CD14-positive monocyte (primary cell): Measurements from ENCODE around the gene POC1A. TPM values are rescaled to one million over a fixed set of nuclear protein-coding genes. Genes with fewer than 3 reads are reported as not detected.

Experiments
- DNase-seq, 3 donors: peaks; one replicate each; pipeline ENCODE4 v3.0.0-alpha.2; 2011 to 2022
- H2AFZ ChIP-seq: 2 replicates; pipeline ENCODE4 v1.6.0; 2012; ENCODE audit warnings: mild to moderate bottlenecking, low read depth, low read length, inconsistent platforms; ENCODE audit not compliant: insufficient read depth, poor library complexity, severe bottlenecking
- H3K27ac ChIP-seq, 2 donors: 1 replicate in 1 of 2; 2 replicates in 1 of 2; pipeline ENCODE4 v1.5.1; 2012 to 2013; ENCODE audit warnings: low read length in 2 of 2, control low read depth in 1 of 2, inconsistent platforms in 1 of 2, low read depth in 1 of 2, mild to moderate bottlenecking in 1 of 2
- H3K27me3 ChIP-seq, 2 donors: one replicate each; pipeline versions ENCODE4 v1.6.0 to v1.6.1; 2011 to 2013; ENCODE audit warnings: low read length in 2 of 2; ENCODE audit not compliant: control insufficient read depth in 2 of 2, insufficient read depth in 2 of 2
- H3K36me3 ChIP-seq, 2 donors: replicated peaks in 1 of 2; 1 replicate in 1 of 2; 2 replicates in 1 of 2; pipeline versions ENCODE4 v1.5.1 to v1.6.1; 2012 to 2013; ENCODE audit warnings: low read length in 2 of 2, control low read depth in 1 of 2, inconsistent platforms in 1 of 2, mild to moderate bottlenecking in 1 of 2; ENCODE audit not compliant: insufficient read depth in 2 of 2, control insufficient read depth in 1 of 2
- H3K4me1 ChIP-seq, 2 donors: 1 replicate in 1 of 2; 2 replicates in 1 of 2; pipeline versions ENCODE4 v1.5.1 to v1.6.1; 2012 to 2013; ENCODE audit warnings: low read length in 2 of 2, control low read depth in 1 of 2, inconsistent platforms in 1 of 2, mild to moderate bottlenecking in 1 of 2, moderate library complexity in 1 of 2; ENCODE audit not compliant: insufficient read depth in 2 of 2, control insufficient read depth in 1 of 2
- H3K4me2 ChIP-seq: replicated peaks from 2 replicates; pipeline ENCODE3; 2012; ENCODE audit warnings: low read length, moderate library complexity, mild to moderate bottlenecking; ENCODE audit not compliant: poor library complexity, severe bottlenecking; ENCODE audit errors: extremely low read depth
- H3K4me3 ChIP-seq, 3 experiments: fragments of 200-600 bp in 1 of 3; sonication (generic) in 1 of 3; replicated peaks in 1 of 3; 1 replicate in 2 of 3; 2 replicates in 1 of 3; pipeline ENCODE4 v1.5.1; 2011 to 2013; ENCODE audit warnings: low read length in 3 of 3, mild to moderate bottlenecking in 3 of 3, control low read depth in 2 of 3, low read depth in 2 of 3, inconsistent platforms in 1 of 3, moderate library complexity in 1 of 3
- H3K79me2 ChIP-seq: 2 replicates; pipeline ENCODE4 v1.6.0; 2012; ENCODE audit warnings: mild to moderate bottlenecking, control low read depth, inconsistent platforms, low read length, moderate library complexity; ENCODE audit not compliant: insufficient read depth
- H3K9ac ChIP-seq: 2 replicates; pipeline ENCODE4 v1.6.0; 2017; ENCODE audit warnings: low read length, mild to moderate bottlenecking; ENCODE audit not compliant: insufficient read depth, poor library complexity, severe bottlenecking
- H3K9me3 ChIP-seq, 2 donors: replicated peaks in 1 of 2; 1 replicate in 1 of 2; 2 replicates in 1 of 2; pipeline versions ENCODE4 v1.5.1 to v1.6.1; 2012 to 2013; ENCODE audit warnings: low read length in 2 of 2, control low read depth in 1 of 2; ENCODE audit not compliant: control insufficient read depth in 1 of 2, insufficient read depth in 1 of 2
- H4K20me1 ChIP-seq: 2 replicates; pipeline ENCODE4 v1.6.0; 2012; ENCODE audit warnings: mild to moderate bottlenecking, low read length, control low read depth, moderate library complexity; ENCODE audit not compliant: insufficient read depth
- H3K27ac Mint-ChIP-seq, 7 donors: one replicate each; pipeline ENCODE4 v1.8.0; 2020; ENCODE audit warnings: mild to moderate bottlenecking in 7 of 7, mixed read lengths in 7 of 7, moderate library complexity in 6 of 7, inconsistent platforms in 2 of 7
- H3K27me3 Mint-ChIP-seq, 3 donors: one replicate each; pipeline ENCODE4 v1.8.0; 2021 to 2022; ENCODE audit warnings: low read depth in 3 of 3, mild to moderate bottlenecking in 3 of 3, mixed read lengths in 3 of 3, moderate library complexity in 3 of 3, inconsistent platforms in 1 of 3
- H3K36me3 Mint-ChIP-seq, 2 donors: one replicate each; pipeline ENCODE4 v1.8.0; 2020; ENCODE audit warnings: mixed read lengths in 2 of 2, inconsistent platforms in 1 of 2, mild to moderate bottlenecking in 1 of 2
- H3K4me1 Mint-ChIP-seq: one replicate; pipeline ENCODE4 v1.8.0; 2020; ENCODE audit warnings: mild to moderate bottlenecking, mixed read lengths
- H3K4me3 Mint-ChIP-seq, 2 donors: one replicate each; pipeline ENCODE4 v1.8.0; 2020; ENCODE audit warnings: mild to moderate bottlenecking in 2 of 2, mixed read lengths in 2 of 2, moderate library complexity in 1 of 2
- H3K9me3 Mint-ChIP-seq, 7 donors: one replicate each; pipeline ENCODE4 v1.8.0; 2020 to 2022; ENCODE audit warnings: mixed read lengths in 7 of 7, mild to moderate bottlenecking in 6 of 7, moderate library complexity in 6 of 7, inconsistent platforms in 2 of 7
- CTCF ChIP-seq: fragments of 200-600 bp; IDR thresholded peaks from one replicate; pipeline ENCODE4 v1.8.0; 2022; ENCODE audit warnings: antibody characterized with exemption, mild to moderate bottlenecking
- WGBS: methylation state at CpG from one replicate; pipeline ENCODE4 v1.1.5; 2013; ENCODE audit warnings: missing lambda C conversion rate; ENCODE audit not compliant: insufficient coverage; 5-methylcytosine and 5-hydroxymethylcytosine counted together
- intact Hi-C, 2 donors: fragments of 100-400 bp; cut with micrococcal nuclease; formaldehyde crosslinking; loops; one replicate each; pipeline versions ENCODE4 v1.15.0 to v1.15.1; 2023
- polyA plus RNA-seq, 3 donors: library from polyadenylated mRNA; depleted of rRNA in 1 of 3; unstranded in 2 of 3; stranded (reverse) in 1 of 3; fragments of 300-500 nt in 2 of 3; fragments of >200 nt in 1 of 3; fragmentation: Illumina TruSeq in 2 of 3; gene quantifications; 1 replicate in 2 of 3; 2 replicates in 1 of 3; pipeline ENCODE4 v1.2.3, GENCODE V29; 2012 to 2021

POC1A gene
- polyA plus RNA-seq, 3 donors, result 1.2 to 2.0 (median 1.5) TPM

DNA sequence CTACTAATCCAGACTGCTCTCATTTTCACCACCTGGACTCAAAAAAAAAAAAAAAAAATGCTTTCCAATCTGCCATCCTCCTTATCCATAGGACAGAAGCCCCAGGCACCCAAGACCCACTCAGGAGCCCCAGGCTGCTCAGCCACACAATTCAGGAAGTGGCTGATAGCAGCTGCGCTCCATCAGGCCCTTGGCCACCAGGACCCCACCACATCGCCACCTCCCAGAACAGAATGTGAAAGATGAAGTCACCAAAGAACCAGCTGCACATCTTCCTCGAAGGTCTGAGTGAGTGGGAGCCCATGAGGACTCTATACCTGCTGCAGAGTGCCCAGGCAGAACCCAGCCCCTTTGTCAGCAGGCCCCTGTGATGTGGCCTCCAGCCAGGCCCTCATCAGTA lies 19.5 kb downstream of the POC1A start:
- no peak overlapping the region for H3K4me2 ChIP-seq
- H3K4me1 ChIP-seq, result peaks cover 0 to 5% of the 10 kb centered on the region in 2 donors
- H3K9me3 ChIP-seq, result no peaks in the 10 kb centered on the region
- no peaks in the 10 kb centered on the region for H4K20me1 ChIP-seq
- peaks cover 5% of the 10 kb centered on the region for H3K4me1 Mint-ChIP-seq
- H2AFZ ChIP-seq, result no peak overlapping the region
- no peaks in the 10 kb centered on the region for H3K79me2 ChIP-seq
- H3K36me3 ChIP-seq, result peaks cover 15 to 77% of the 10 kb centered on the region in 2 donors
- H3K27me3 Mint-ChIP-seq, result peaks cover 0 to 2% (median 1%) of the 10 kb centered on the region in 3 donors
- 0% methylated on average over 1 of the region's 3 CpGs for WGBS
- no peak overlapping the region for H3K9ac ChIP-seq
- no peak for TF ChIP-seq CTCF
- no peak overlapping the region for H3K4me3 Mint-ChIP-seq
- intact Hi-C loops, result no loop called here
- DNase-seq, result no peak
- H3K9me3 Mint-ChIP-seq, result no peaks in the 10 kb centered on the region
- H3K4me3 ChIP-seq, result no peak overlapping the region
- H3K36me3 Mint-ChIP-seq, result peaks cover 51 to 90% of the 10 kb centered on the region in 2 donors
- H3K27me3 ChIP-seq, result no peaks in the 10 kb centered on the region
- H3K27ac ChIP-seq, result peak overlapping the region in 1 of 2 donors; percentile 5
- peak overlapping the region in 3 of 7 donors; percentile 42 to 50 (median 50) for H3K27ac Mint-ChIP-seq

DNA sequence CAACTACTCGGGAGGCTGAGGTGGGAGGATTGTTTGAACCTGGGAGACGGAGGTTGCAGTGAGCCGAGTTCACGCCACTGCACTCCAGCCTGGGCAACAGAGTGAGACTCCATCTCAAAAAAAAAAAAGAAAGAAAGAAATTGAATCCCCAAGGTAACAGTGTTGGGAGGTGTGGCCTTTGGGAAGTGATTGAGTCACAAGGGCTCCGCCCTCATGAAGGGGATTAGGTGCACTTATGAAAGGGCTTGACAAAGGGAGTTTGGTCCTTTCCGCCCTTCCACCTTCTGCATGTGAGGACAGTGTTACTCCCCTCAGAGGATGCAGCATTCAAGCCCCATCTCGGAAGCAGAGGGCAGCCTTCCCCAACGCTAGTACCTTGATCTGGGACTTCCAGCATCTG lies 21.3 kb downstream of the POC1A start:
- Mint-ChIP-seq H3K9me3 (no peaks in the 10 kb centered on the region), H3K4me3 (no peak overlapping the region)
- no peaks in the 10 kb centered on the region for H3K79me2 ChIP-seq

More for the DNA sequence above, 21.3 kb downstream of the POC1A start:
- Histone ChIP-seq H3K27me3 (no peaks in the 10 kb centered on the region), H3K4me3 (no peak overlapping the region), H3K4me2 (no peak overlapping the region), H3K9me3 (no peaks in the 10 kb centered on the region), H3K9ac (no peak overlapping the region), H3K36me3 (peaks cover 14 to 69% of the 10 kb centered on the region in 2 donors), H3K27ac (no peak overlapping the region), H4K20me1 (no peaks in the 10 kb centered on the region), H2AFZ (no peak overlapping the region), H3K4me1 (peaks cover 6 to 10% of the 10 kb centered on the region in 2 donors)
- Mint-ChIP-seq H3K4me1 (peaks cover 8% of the 10 kb centered on the region), H3K27ac (peak overlapping the region in 2 of 7 donors; percentile 25 to 73), H3K36me3 (peaks cover 46 to 83% of the 10 kb centered on the region in 2 donors), H3K27me3 (peaks cover 0 to 2% (median 1%) of the 10 kb centered on the region in 3 donors)
- WGBS, result 92% methylated on average over 5 of the region's 8 CpGs
- no peak for TF ChIP-seq CTCF
- DNase-seq, result no peak
- intact Hi-C loops, result no loop called here
